GM18499 (cell line): Measurements from ENCODE around the gene DPYSL4.

Experiments
- ATAC-seq: cut with Tn5 transposase; IDR thresholded peaks from one replicate; pipeline ENCODE4 v1.9.1; 2021; ENCODE audit warnings: moderate number of reproducible peaks; ENCODE audit not compliant: insufficient read depth, unreplicated experiment

The DPYSL4 gene

GRCh38 chr10:132192991-132193665 is 6.4 kb downstream of the DPYSL4 start:
- no peak for ATAC-seq

- no peak for ATAC-seq
Measured at GRCh38 chr10:132193907-132194552, 7.3 kb downstream of the DPYSL4 start.

- no peak for ATAC-seq
Measured at GRCh38 chr10:132194726-132195125, 8.0 kb downstream of the DPYSL4 start.

GRCh38 chr10:132195366-132196075 is 8.8 kb downstream of the DPYSL4 start:
- no peak for ATAC-seq

- no peak for ATAC-seq
Measured at GRCh38 chr10:132196178-132197113, 9.7 kb downstream of the DPYSL4 start.

- ATAC-seq: no peak
Measured at GRCh38 chr10:132197271-132198067, 10.7 kb downstream of the DPYSL4 start.

GRCh38 chr10:132198068-132198370 is 11.3 kb downstream of the DPYSL4 start:
- no peak for ATAC-seq

GRCh38 chr10:132198381-132199181 is 11.8 kb downstream of the DPYSL4 start:
- ATAC-seq: no peak

- no peak for ATAC-seq
Measured at GRCh38 chr10:132199268-132199853, 12.6 kb downstream of the DPYSL4 start.

GRCh38 chr10:132199854-132200311 is 13.1 kb downstream of the DPYSL4 start:
- ATAC-seq: no peak

- no peak for ATAC-seq
Measured at GRCh38 chr10:132200344-132201110, 13.8 kb downstream of the DPYSL4 start.

- no peak for ATAC-seq
Measured at GRCh38 chr10:132201111-132201969, 14.6 kb downstream of the DPYSL4 start.

- no peak for ATAC-seq
Measured at GRCh38 chr10:132202070-132202970, 15.6 kb downstream of the DPYSL4 start.

- no peak for ATAC-seq
Measured at GRCh38 chr10:132203256-132204077, 16.7 kb downstream of the DPYSL4 start.
